ENCODE data around the gene CAPN14. TPM values are rescaled to one million over a fixed set of nuclear protein-coding genes. Genes with fewer than 3 reads are reported as not detected.

Gene CAPN14
- polyA plus RNA-seq, 1 of the 3 experiments (the other 2 are of a cell fraction): 0.08 TPM

GRCh38 chr2:31216734-31217133, 581 bp downstream of the CAPN14 start:
- H3K4me3 ChIP-seq (ENCODE audit: low read depth in 2 of 2, low read length in 1 of 2): no peak overlapping the region
- no peak overlapping the region for H3K9ac ChIP-seq
- no peak overlapping the region for H2AFZ ChIP-seq (ENCODE audit: low read depth)
- no peaks in the 10 kb centered on the region for H3K36me3 ChIP-seq (replicated peaks in 1 of 2; ENCODE audit: control insufficient read depth in 1 of 2, insufficient read depth in 2 of 2, low read length in 1 of 2)
- H4K20me1 ChIP-seq (ENCODE audit: insufficient read depth): no peaks in the 10 kb centered on the region
- peaks cover 0 to 8% of the 10 kb centered on the region in 2 experiments; a peak in 1 of 4 replicates for H3K4me1 ChIP-seq (ENCODE audit: control insufficient read depth in 1 of 2, insufficient read depth in 2 of 2, low read depth in 1 of 2, low read length in 1 of 2)
- H3K79me2 ChIP-seq (ENCODE audit: insufficient read depth): no peaks in the 10 kb centered on the region
- H3K4me2 ChIP-seq: no peak overlapping the region
- H3K27ac ChIP-seq (ENCODE audit: low read depth in 2 of 2, low read length in 1 of 2): no peak overlapping the region
- H3K27me3 ChIP-seq (ENCODE audit: insufficient read depth): peaks cover 14% of the 10 kb centered on the region
- CTCF ChIA-PET: interaction anchor here (1.0 to 1.7 kb wide), 5 partner anchors 17 to 117 kb away, joined by 4 to 12 read pairs (median 5); partner anchors contain the start of genes EHD3 and GALNT14
- H3K9me2 ChIP-seq: no peaks in the 10 kb centered on the region
- 37% methylated on average over 5 of the region's 5 CpGs for WGBS (ENCODE audit: low lambda C conversion rate)
- no peak for TF ChIP-seq ZBTB33 (IDR thresholded peaks at IDR 0.05; ENCODE audit: borderline replicate concordance, low read depth)
- TF ChIP-seq GATA2 (CRISPR knock-in tag; IDR thresholded peaks at IDR 0.05): no peak
- no peak for TF ChIP-seq EZH2phosphoT487 (IDR thresholded peaks at IDR 0.05; ENCODE audit: borderline replicate concordance, low read depth)
- TF ChIP-seq RFX5 (IDR thresholded peaks at IDR 0.05; ENCODE audit: low read length): no peak
- no peak for TF ChIP-seq SMC3 (IDR thresholded peaks at IDR 0.05; ENCODE audit: low read depth, low read length)
- TF ChIP-seq MEF2A (IDR thresholded peaks at IDR 0.05; ENCODE audit: borderline replicate concordance, low read depth): no peak
- TF ChIP-seq YY1 (IDR thresholded peaks at IDR 0.05; ENCODE audit: low read depth): no peak
- no peak for DNase-seq
- POLR2A ChIA-PET: no interaction called here
- H3F3A ChIP-seq (replicated peaks; ENCODE audit: insufficient read depth): no peaks in the 10 kb centered on the region
- H3K9me3 ChIP-seq: no peaks in the 10 kb centered on the region

- no peaks in the 10 kb centered on the region for H3K27me3 ChIP-seq (ENCODE audit: insufficient read depth)
- POLR2A ChIA-PET: no interaction called here
- H3K4me1 ChIP-seq (ENCODE audit: control insufficient read depth in 1 of 2, insufficient read depth in 2 of 2, low read depth in 1 of 2, low read length in 1 of 2): peaks cover 0 to 6% of the 10 kb centered on the region in 2 experiments; a peak in 1 of 4 replicates
- no peak overlapping the region for H3K4me3 ChIP-seq (ENCODE audit: low read depth in 2 of 2, low read length in 1 of 2)
- H2AFZ ChIP-seq (ENCODE audit: low read depth): no peak overlapping the region
- peaks cover 4% of the 10 kb centered on the region for H3F3A ChIP-seq (replicated peaks; ENCODE audit: insufficient read depth)
- H3K9ac ChIP-seq: no peak overlapping the region
- 69% methylated on average over 8 of the region's 8 CpGs for WGBS (ENCODE audit: low lambda C conversion rate)
- H3K27ac ChIP-seq (ENCODE audit: low read depth in 2 of 2, low read length in 1 of 2): no peak overlapping the region
- H3K79me2 ChIP-seq (ENCODE audit: insufficient read depth): no peaks in the 10 kb centered on the region
- H3K9me2 ChIP-seq: no peaks in the 10 kb centered on the region
- no peak for DNase-seq
- H3K4me2 ChIP-seq: no peak overlapping the region
- H3K36me3 ChIP-seq (replicated peaks in 1 of 2; ENCODE audit: control insufficient read depth in 1 of 2, insufficient read depth in 2 of 2, low read length in 1 of 2): no peaks in the 10 kb centered on the region
- 0 out of 2 replicates have a peak, but pooled peaks cover 4% of the 10 kb centered on the region for H3K9me3 ChIP-seq
- CTCF ChIA-PET: interaction anchor here (1.3 to 1.4 kb wide), 2 partner anchors 501 to 503 kb away, joined by 3 to 4 read pairs; no protein-coding TSS in a partner anchor
- H4K20me1 ChIP-seq (ENCODE audit: insufficient read depth): no peaks in the 10 kb centered on the region
- TF ChIP-seq PBX3 (IDR thresholded peaks at IDR 0.05) (no peak), EP300 (IDR thresholded peaks at IDR 0.05; ENCODE audit: borderline replicate concordance in 1 of 2, low read depth in 1 of 2, low read length in 1 of 2) (no peak), USF1 (IDR thresholded peaks at IDR 0.05; ENCODE audit: borderline replicate concordance, low read depth) (no peak), ZBTB33 (IDR thresholded peaks at IDR 0.05; ENCODE audit: borderline replicate concordance, low read depth) (no peak), NFIC (IDR thresholded peaks at IDR 0.05; ENCODE audit: borderline replicate concordance) (no peak), MAX (IDR thresholded peaks at IDR 0.05; ENCODE audit: low read depth) (no peak), FOSL2 (IDR thresholded peaks at IDR 0.05; ENCODE audit: borderline replicate concordance, low read depth) (no peak), RAD21 (IDR thresholded peaks at IDR 0.05; ENCODE audit: low read length) (no peak), MEF2A (IDR thresholded peaks at IDR 0.05; ENCODE audit: borderline replicate concordance, low read depth) (no peak), TEAD4 (IDR thresholded peaks at IDR 0.05; ENCODE audit: borderline replicate concordance, insufficient read depth) (no peak), IRF3 (IDR thresholded peaks at IDR 0.05; ENCODE audit: low read depth, low read length) (no peak), RFX5 (IDR thresholded peaks at IDR 0.05; ENCODE audit: low read length) (no peak), NRF1 (IDR thresholded peaks at IDR 0.05; ENCODE audit: low read depth, low read length) (no peak)
These were observed 2.8 kb downstream of the CAPN14 start for GRCh38 chr2:31214444-31214915.
